CD4-positive, alpha-beta T cell treated with Interleukin-1 beta for 1 hour (primary cell): ENCODE measurements around the gene FYCO1.
"Not testable (repeated sequence)": the region's sequence is repeated elsewhere in the genome, so short reads cannot be mapped to it uniquely, and the experiment has no call there.

Experiments used
- DNase-seq, 2 donors: peaks; one replicate each; pipeline ENCODE4 v3.0.0-alpha.2; 2020 to 2022

The FYCO1 gene

GRCh38 chr3:46008058-46008457, 12.4 kb upstream of the FYCO1 start:
- no peak for DNase-seq

GRCh38 chr3:46007280-46007679, 11.7 kb upstream of the FYCO1 start:
- DNase-seq, result no peak

GRCh38 chr3:46006238-46007032, 10.8 kb upstream of the FYCO1 start:
- DNase-seq, result no peak

- DNase-seq, result not testable (repeated sequence)
These were observed 8.1 kb upstream of the FYCO1 start for GRCh38 chr3:46003706-46004105.

GRCh38 chr3:46001178-46001577, 5.6 kb upstream of the FYCO1 start:
- no peak for DNase-seq

- no peak for DNase-seq
These were observed 2.3 kb upstream of the FYCO1 start for GRCh38 chr3:45997942-45998341.

GRCh38 chr3:45997499-45997898, 1.9 kb upstream of the FYCO1 start:
- not testable (repeated sequence) for DNase-seq

- peak; percentile 57 to 67 for DNase-seq
These were observed 997 bp downstream of the FYCO1 start for GRCh38 chr3:45994419-45995235.

- peak; percentile 19 to 37 for DNase-seq
These were observed 2.1 kb downstream of the FYCO1 start for GRCh38 chr3:45993421-45994027.

GRCh38 chr3:45992821-45993221, 2.8 kb downstream of the FYCO1 start:
- DNase-seq, result no peak

GRCh38 chr3:45992133-45992729, 3.4 kb downstream of the FYCO1 start:
- DNase-seq, result no peak

GRCh38 chr3:45991341-45991740, 4.3 kb downstream of the FYCO1 start:
- DNase-seq, result no peak

- DNase-seq, result no peak
These were observed 5.4 kb downstream of the FYCO1 start for GRCh38 chr3:45990181-45990580.

GRCh38 chr3:45988804-45989203, 6.8 kb downstream of the FYCO1 start:
- DNase-seq, result no peak

GRCh38 chr3:45988362-45988761, 7.3 kb downstream of the FYCO1 start:
- DNase-seq, result no peak

- no peak for DNase-seq
These were observed 8.0 kb downstream of the FYCO1 start for GRCh38 chr3:45987368-45988291.

- no peak for DNase-seq
These were observed 9.2 kb downstream of the FYCO1 start for GRCh38 chr3:45986303-45986982.

- no peak for DNase-seq
These were observed 9.9 kb downstream of the FYCO1 start for GRCh38 chr3:45985532-45986302.

GRCh38 chr3:45984331-45985312, 11.0 kb downstream of the FYCO1 start:
- DNase-seq, result no peak
